Activated T-cell treated with anti-CD3 and anti-CD28 coated beads for 48 hours (primary cell): ENCODE measurements around the gene EVL.
"Not testable (repeated sequence)": the region's sequence is repeated elsewhere in the genome, so short reads cannot be mapped to it uniquely, and the experiment has no call there.

Experiments
- DNase-seq: peaks from one replicate; pipeline ENCODE4 v3.0.0-alpha.2; 2020; ENCODE audit warnings: low read depth

EVL gene

GRCh38 chr14:100065111-100065871 lies at the start of gene EVL:
Gene EVL, plus strand, starts transcription at chr14:100065422. Its CDS starts 79 bp downstream, at chr14:100065501.
- DNase-seq: peak; percentile 80

- no peak for DNase-seq
Measured at GRCh38 chr14:100017553-100017952, 47.7 kb upstream of the EVL start.

- no peak for DNase-seq
Measured at GRCh38 chr14:100018054-100018453, 47.2 kb upstream of the EVL start.

DNA sequence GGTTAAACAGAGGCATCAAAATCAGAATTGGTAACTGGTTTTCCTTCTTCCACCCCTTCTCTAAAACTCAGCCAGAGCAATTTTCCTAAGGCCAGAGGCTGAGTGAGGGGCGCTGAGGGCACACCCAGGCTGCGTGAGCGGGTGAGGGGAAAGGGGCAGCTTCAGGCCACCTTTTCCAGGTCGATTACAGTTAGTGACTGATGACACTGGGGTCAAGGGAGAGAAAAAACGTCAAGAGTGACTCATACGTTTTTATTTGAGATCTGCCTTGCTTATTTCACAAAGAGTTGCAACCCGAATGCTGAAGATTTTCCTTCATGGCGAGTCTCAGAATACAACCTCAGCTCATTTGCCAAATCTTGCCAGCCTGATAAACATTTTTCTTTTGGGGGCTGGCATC lies 46.7 kb upstream of the EVL start:
- no peak for DNase-seq

- DNase-seq: no peak
Measured at GRCh38 chr14:100019156-100019744, 46.0 kb upstream of the EVL start.

DNA sequence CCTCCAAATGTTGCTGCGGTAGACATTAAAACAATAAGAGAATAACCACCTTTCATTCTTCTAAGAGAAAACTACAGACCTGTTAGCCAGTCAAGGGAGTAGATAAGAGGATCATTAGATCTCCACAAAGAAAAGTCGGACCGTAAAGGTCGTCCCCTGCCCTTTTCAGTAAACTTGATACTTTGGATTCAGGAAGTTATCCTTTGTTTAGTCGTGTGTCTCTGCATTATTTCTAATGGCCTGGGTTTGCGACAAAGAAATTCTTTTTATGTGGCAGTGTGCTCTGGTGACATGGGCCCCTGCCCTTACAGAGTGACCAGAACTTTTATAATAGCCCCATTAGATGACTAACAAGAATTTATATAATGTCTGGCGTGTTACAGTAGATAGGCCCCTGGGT lies 44.6 kb upstream of the EVL start:
- DNase-seq: no peak

DNA sequence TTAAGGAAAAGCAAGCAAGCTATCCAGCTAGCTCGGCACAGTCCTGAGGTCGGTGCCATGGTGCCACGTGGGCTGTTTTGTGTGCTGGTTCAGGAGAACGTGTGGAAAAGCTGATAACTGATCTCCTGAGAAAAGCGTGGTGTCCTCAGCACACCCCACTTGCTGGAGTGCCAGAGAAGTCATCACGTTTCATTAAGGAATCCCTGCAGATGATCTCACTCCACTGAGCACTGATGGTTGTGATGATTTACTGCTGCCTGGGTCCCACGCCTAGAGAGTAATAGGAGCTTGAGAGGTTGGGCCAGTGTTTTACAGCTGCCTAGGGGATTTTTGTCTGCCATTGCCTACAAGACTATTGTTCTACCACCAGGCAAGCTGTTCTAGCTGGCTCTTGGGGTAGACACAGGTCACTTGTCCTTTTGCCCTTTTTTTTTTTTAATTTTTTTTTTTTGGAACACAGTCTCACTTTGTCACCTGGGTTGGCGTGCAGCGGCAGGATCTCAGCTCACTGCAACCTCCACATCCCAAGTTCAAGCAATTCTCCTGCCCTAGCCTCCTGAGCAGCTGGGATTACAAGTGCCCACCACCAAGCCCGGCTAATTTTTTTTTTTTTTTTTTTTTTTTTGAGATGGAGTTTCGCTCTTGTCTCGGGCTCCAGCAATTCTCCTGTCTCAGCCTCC lies 42.3 kb upstream of the EVL start:
- DNase-seq: no peak

DNA sequence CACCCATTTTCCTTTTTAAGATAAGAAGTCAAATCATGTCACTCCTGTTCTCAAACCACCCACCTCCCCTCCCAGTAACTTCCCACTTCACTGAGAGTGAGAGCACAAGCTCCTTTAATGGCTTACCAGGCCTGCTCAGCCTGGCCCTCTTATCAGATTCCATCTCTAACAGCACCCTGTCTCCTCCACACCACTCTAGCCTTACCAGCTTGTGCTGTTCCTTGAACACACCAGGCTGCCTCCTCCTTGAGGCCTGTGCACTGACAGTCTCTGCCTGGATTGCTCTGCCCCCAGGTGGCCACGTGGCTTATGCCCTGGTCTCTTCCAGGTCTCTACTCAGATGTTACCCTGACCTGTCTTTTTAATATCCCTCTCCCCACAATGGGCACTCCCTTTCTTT lies 40.1 kb upstream of the EVL start:
- peak; percentile 15 for DNase-seq

DNA sequence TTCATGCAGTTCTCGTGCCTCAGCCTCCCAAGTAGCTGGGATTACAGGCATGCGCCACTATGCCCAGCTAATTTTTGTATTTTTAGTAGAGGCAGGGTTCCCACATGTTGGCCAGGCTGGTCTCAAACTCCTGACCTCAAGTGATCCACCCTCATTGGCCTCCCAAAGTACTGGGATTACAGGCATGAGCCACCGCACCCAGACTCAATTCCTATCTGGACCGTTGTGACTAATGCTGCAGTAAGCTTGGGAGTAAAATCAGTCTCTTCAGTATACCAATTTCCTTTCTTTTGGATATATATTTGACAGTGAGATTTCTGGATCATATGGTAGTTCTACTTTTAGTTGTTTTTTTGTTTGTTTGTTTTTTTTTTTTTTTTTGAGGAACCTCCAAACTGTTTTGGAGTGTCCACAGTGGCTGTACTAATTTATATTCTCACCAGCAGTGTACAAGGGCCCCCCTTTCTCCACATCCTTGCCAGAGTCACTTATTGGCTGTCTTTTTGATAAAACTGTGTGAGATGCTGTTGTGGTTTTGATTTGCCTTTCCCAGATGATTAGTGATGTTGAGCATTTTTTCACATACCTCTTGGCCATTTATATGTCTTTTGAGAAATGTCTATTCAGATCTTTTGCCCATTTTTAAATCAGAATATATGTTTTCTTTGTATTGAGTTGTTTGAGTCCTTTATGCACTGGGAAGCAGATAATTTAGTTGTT lies 37.3 kb upstream of the EVL start:
- no peak for DNase-seq

DNA sequence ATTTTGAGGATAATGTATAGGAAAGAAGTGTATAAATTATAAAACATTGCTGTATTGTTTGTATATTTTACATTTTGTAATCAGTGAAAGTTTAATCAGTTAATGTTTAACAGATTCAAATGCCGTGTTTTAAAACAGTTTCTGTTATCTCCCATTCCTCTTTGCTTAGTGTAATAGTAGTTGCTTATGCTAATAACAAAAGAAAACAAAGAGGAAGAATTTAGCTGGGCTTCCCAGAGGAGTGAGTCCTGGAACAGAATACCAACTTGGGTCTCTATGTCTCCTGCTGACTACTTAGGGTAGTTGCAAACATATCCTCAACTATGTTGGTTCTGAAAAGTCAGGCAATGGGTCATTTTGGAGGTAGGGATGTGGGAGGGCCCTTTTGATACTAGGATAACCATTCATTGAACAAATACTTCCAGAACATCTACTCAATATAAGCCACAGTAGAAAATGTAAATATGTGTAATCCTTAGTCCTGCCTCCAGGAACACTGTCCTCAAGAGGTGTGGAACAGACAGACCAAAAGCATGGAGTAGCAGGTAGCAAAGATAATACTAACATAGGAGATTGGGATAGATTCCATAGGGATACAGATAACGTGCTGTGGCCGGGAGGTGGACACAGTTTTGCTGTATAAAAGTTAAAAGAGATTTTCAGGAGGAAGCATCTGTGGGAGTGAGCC lies 36.1 kb upstream of the EVL start:
- DNase-seq: no peak

DNA sequence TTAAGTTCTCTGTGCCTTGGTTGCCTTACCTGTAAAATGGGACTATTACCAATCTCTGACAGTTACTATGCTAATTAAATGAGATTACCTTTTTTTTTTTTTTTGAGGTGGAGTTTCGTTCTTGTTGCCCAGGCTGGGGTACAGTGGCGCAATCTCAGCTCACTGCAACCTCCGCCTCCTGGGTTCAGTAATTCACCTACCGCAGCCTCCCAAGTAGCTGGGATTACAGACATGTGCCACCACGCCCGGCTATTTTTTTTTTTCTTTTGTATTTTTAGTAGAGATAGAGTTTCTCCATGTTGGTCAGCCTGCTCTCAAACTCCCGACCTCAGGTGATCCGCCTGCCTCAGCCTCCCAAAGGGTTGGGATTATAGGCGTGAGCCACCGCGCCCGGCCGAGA lies 35.2 kb upstream of the EVL start:
- DNase-seq: not testable (repeated sequence)

DNA sequence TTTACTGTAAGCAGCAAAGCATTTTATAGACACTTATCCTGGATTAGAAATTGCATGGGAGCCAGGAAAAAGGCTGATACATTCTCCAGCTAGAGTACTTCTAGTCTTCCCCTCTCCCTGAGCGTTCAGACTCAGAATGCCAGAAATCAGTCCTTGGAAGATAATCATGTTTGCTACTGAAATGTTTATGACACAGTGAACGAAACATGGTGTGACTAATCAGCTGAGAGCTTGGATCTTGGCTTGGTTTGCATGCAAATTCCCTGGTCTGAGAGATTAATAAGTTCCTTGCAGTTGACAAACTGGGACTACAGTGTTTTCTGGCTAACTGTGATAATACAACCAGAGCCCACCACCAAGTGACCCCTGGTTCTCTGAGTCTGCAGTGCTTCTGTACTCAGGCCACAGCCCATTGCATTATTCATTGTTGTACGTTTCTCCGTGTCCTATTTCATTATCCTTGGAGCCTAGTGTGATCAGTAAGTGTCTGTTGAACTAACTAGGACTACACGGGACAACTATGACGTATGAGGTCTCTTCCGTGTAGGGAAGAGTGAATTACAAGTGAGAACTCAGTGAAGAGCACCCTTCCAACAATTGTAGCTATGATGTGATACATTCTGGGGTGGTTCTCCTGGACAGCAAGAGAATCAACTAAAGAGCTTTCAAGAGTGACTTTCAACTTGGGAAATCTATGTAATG lies 34.6 kb upstream of the EVL start:
- DNase-seq: no peak

DNA sequence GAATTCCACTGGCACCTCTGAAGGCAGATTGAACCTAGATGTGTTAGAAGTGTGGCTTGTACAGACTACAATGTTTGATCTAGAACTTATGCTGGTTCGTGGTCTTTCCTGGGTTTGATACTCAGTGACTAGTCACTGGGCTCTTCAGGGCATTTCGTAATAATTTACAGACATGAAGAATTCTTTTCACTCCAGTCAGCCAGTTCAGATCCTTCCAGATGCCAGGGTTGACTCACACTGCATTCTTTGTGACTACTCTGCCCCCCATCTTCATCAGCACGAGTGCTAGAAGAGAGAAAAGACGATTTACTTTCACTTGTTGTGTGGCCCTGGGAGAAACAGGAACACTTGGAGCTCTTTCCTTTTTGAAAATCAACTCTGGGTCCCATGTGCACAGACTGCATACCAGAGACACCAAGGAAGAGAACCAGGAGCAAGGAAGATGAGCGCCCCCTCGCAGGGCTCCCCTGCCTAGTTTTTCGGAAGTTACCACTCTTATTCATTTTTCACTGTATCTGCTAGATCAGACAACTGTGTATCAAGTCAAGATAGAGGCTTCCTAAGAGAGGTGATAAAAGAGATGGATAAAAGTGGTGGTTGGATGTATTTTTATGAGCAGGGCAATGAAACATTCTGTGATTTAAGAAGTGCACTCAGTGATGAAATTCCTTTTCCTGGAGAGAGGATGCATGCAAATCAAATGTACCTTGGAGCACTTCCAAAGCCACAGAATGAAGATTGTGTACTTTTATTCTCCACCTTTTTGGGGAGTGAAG lies 33.5 kb upstream of the EVL start:
- DNase-seq: no peak

DNA sequence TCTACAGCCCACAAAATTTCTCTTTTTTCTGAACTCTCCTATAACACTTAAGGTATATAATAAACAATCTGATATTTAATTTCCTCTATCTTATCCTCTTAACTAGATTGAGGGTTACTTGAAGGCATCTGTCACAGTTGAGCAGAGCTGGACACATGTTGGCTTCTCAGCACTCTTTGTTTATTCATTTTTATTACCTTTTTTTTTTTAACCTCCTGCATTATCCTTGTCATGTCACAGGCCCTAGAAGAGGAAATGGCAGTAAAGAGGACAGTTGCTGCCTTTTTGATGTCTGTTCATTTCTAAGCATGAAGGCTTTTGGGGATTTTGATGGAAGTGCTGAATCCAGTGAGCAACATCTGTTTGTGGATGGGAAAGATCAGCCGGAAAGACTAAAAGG lies 32.5 kb upstream of the EVL start:
- DNase-seq: no peak

DNA sequence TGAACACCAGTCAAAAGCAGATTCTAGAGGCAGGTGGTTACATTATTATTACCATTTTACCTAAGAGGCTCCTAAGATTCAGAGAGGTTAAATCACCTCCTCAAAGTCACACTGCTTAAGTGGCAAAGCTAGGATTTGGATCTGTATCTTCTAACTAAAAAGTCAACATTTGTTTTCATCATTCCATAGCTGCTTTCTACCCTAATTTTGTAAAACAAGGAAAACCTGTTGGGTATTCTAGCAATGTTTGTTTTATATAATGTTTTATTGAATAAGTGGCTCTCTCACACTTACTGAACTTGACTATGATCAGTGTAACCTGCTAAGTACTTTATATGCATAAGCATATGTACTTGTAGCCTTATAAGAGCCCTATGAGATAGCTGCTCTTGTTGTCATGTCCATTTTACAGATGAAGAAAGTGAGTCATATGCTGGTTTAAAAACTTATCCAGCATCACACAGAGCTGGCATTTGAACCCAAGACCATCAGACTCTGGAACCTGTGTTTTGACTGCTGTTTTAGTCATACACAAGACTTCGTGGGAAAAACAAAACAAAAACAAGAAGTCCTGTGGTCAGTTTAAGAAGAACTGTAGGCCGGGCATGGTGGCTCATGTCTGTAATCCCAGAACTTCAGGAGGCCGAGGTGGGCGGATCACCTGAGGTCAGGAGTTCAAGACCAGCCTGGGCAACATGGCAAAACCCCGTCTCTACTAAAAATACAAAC lies 31.7 kb upstream of the EVL start:
- DNase-seq: no peak

- DNase-seq: no peak
Measured at GRCh38 chr14:100034468-100034867, 30.8 kb upstream of the EVL start.

DNA sequence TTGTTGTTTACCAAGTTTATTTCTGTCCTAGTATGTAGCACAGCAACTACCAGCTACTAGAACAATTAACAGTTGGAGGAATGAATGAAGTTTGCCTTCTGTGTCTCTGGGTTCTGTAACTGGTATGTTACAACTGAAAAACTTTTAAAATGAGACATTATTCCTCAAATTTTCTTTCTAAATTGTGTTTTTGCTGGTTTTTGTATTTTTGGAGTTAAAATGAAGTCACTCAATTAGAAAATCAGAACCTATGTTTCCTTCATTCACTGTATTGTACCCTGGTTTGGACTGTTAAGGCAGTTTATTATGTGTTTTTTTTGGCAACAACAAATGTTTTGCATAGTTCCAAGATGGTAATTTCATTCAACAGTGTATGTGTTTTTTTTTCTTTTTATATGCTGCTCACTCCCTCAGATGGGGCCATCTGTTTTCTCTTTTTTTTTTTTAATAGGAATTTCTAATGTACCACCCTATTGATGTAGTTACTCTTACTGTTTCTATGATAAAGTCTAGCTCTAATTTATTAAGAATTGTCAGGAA lies 30.2 kb upstream of the EVL start:
- no peak for DNase-seq

GRCh38 chr14:100035700-100036099 lies 29.5 kb upstream of the EVL start:
- DNase-seq: no peak

DNA sequence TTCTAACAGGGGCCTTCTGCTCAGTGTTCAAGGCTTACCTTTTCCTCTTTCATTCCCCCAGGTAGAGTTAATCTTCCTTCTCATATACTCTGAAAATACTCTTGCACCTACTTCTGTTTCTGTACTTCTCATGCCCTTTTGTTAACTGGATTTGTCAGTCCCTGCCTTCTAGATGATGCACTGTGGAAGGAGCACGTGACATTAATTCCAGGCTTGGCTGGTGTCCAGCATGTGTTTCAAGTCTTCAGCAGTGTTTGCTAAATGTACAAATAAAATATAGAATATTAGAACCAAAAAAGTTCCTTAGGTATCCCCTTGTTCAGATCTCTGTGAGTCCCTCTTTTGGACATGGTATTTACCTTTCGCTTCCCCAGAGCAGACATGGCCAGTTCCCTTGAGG lies 27.9 kb upstream of the EVL start:
- no peak for DNase-seq

DNA sequence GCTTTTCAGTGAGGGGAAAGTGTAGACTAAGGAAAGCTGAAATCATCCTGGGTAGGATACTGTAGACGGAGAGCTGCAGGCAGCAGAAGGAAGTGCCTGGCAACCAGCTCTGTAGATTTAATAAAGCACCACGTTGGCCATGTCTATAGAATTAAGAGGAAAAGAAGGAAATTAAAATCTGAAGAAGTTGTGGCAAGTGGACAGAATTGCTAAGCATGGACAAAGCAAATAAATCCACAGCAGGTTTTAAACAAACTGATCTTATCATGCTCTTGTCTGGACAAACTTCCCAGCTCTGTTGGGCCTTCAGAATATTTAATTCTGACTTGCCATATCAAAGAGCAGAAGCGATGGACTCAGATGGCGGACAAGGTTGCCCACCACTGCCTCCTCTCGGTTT lies 27.2 kb upstream of the EVL start:
- DNase-seq: no peak
